Measurements from ENCODE around the gene RAD23B.

The RAD23B gene

GRCh38 chr9:107292821-107293542, 9.9 kb downstream of the RAD23B start:
- TF ChIP-seq TCF4 (CRISPR knock-in tag; IDR thresholded peaks at IDR 0.05; ENCODE audit: borderline replicate concordance) (no peak), PATZ1 (CRISPR knock-in tag; IDR thresholded peaks at IDR 0.05; ENCODE audit: borderline replicate concordance) (no peak), CREB5 (CRISPR knock-in tag; IDR thresholded peaks at IDR 0.05; ENCODE audit: low read depth) (no peak), GLIS3 (CRISPR knock-in tag; IDR thresholded peaks at IDR 0.05) (no peak), ISL1 (CRISPR knock-in tag; IDR thresholded peaks at IDR 0.05) (no peak), BACH2 (CRISPR knock-in tag; IDR thresholded peaks at IDR 0.05; ENCODE audit: borderline replicate concordance) (no peak), ZNF8 (CRISPR knock-in tag; IDR thresholded peaks at IDR 0.05) (no peak), POU6F1 (CRISPR knock-in tag; IDR thresholded peaks at IDR 0.05; ENCODE audit: borderline replicate concordance, low read depth) (no peak), ARNTL (CRISPR knock-in tag; IDR thresholded peaks at IDR 0.05; ENCODE audit: borderline replicate concordance, low read depth) (no peak), ZFP3 (CRISPR knock-in tag; IDR thresholded peaks at IDR 0.05) (no peak), SNAI2 (CRISPR knock-in tag; IDR thresholded peaks at IDR 0.05) (no peak), ZFP30 (CRISPR knock-in tag; IDR thresholded peaks at IDR 0.05) (no peak), ZNF70 (CRISPR knock-in tag; IDR thresholded peaks at IDR 0.05) (no peak), TSHZ2 (CRISPR knock-in tag; IDR thresholded peaks at IDR 0.05) (no peak), CSRNP3 (CRISPR knock-in tag; IDR thresholded peaks at IDR 0.05) (no peak), OSR1 (CRISPR knock-in tag; IDR thresholded peaks at IDR 0.05) (no peak), ZNF565 (CRISPR knock-in tag; conservative IDR thresholded peaks at IDR 0.05; ENCODE audit: low read depth) (no peak), RARB (CRISPR knock-in tag; IDR thresholded peaks at IDR 0.05) (no peak)

GRCh38 chr9:107293543-107294085, 10.5 kb downstream of the RAD23B start:
- ATAC-seq, result no peak
- TF ChIP-seq BACH2 (CRISPR knock-in tag; IDR thresholded peaks at IDR 0.05; ENCODE audit: borderline replicate concordance) (no peak), ZNF70 (CRISPR knock-in tag; IDR thresholded peaks at IDR 0.05) (no peak), RARB (CRISPR knock-in tag; IDR thresholded peaks at IDR 0.05) (no peak)

More at GRCh38 chr9:107292821-107293542, 9.9 kb downstream of the RAD23B start:
- ATAC-seq, result no peak

- ATAC-seq, result no peak; the same call in 2 of the 3 replicates
- no peak for TF ChIP-seq POU6F1 (CRISPR knock-in tag; IDR thresholded peaks at IDR 0.05; ENCODE audit: borderline replicate concordance, low read depth)
- no peak for TF ChIP-seq SNAI2 (CRISPR knock-in tag; IDR thresholded peaks at IDR 0.05)
- no peak for TF ChIP-seq ISL1 (CRISPR knock-in tag; IDR thresholded peaks at IDR 0.05)
These were observed 11.7 kb downstream of the RAD23B start for GRCh38 chr9:107294756-107295155.
